Common myeloid progenitor, CD34-positive (primary cell): ENCODE measurements around the gene ETV4.
A peak's percentile ranks its signal among the peaks of the same experiment; 100 is the strongest.

Experiments used
- CTCF ChIA-PET: fragments of 350-600 bp; sonication (Branson Sonifier 250); formaldehyde crosslinking; loops from one replicate; lab custom pipeline; 2021; ENCODE audit warnings: antibody characterized with exemption; lab: Charles Lee
- POLR2A ChIA-PET: fragments of 350-600 bp; sonication (Branson Sonifier 250); formaldehyde crosslinking; loops from one replicate; lab custom pipeline; 2021; ENCODE audit warnings: antibody characterized with exemption; lab: Charles Lee
- DNase-seq, 3 donors: peaks; one replicate each; pipeline versions ENCODE4 v3.0.0 to v3.0.0-alpha.2; 2013
- H3K27ac ChIP-seq, 2 experiments: 1 replicate in 1 of 2; 2 replicates in 1 of 2; pipeline ENCODE4 v1.7.0; 2013; ENCODE audit warnings: inconsistent platforms in 2 of 2, low read length in 2 of 2, mild to moderate bottlenecking in 2 of 2, low read depth in 1 of 2, moderate library complexity in 1 of 2; ENCODE audit not compliant: severe bottlenecking in 2 of 2, insufficient read depth in 1 of 2, poor library complexity in 1 of 2
- H3K27me3 ChIP-seq, 5 experiments: replicated peaks in 2 of 5; 1 replicate in 3 of 5; 2 replicates in 2 of 5; pipeline versions ENCODE4 v1.6.1 to v1.7.0; 2013; ENCODE audit warnings: low read length in 4 of 5, mild to moderate bottlenecking in 2 of 5, moderate library complexity in 2 of 5, inconsistent platforms in 1 of 5; ENCODE audit not compliant: insufficient read depth in 5 of 5, control insufficient read depth in 4 of 5
- H3K36me3 ChIP-seq, 4 experiments: 1 replicate in 2 of 4; 2 replicates in 2 of 4; pipeline versions ENCODE4 v1.6.1 to v1.7.0; 2013; ENCODE audit warnings: low read length in 3 of 4, control low read depth in 1 of 4, mild to moderate bottlenecking in 1 of 4; ENCODE audit not compliant: control insufficient read depth in 4 of 4, insufficient read depth in 4 of 4
- H3K4me1 ChIP-seq, 4 experiments: 1 replicate in 3 of 4; 2 replicates in 1 of 4; pipeline versions ENCODE4 v1.6.1 to v1.7.1; 2013; ENCODE audit warnings: low read length in 3 of 4, mild to moderate bottlenecking in 3 of 4, control low read depth in 1 of 4, inconsistent platforms in 1 of 4, moderate library complexity in 1 of 4; ENCODE audit not compliant: control insufficient read depth in 4 of 4, insufficient read depth in 4 of 4; ENCODE audit errors: control extremely low read depth in 1 of 4
- H3K4me3 ChIP-seq, 7 experiments: 1 replicate in 4 of 7; 2 replicates in 3 of 7; pipeline versions ENCODE4 v1.5.1 to v1.7.0; 2013; ENCODE audit warnings: mild to moderate bottlenecking in 7 of 7, low read length in 6 of 7, moderate library complexity in 6 of 7, inconsistent platforms in 2 of 7, low read depth in 2 of 7, control low read depth in 1 of 7; ENCODE audit not compliant: insufficient read depth in 4 of 7, control insufficient read depth in 1 of 7; ENCODE audit errors: extremely low read depth in 1 of 7
- H3K9me3 ChIP-seq, 5 experiments: 1 replicate in 4 of 5; 2 replicates in 1 of 5; pipeline versions ENCODE4 v1.6.1 to v1.7.1; 2013; ENCODE audit warnings: low read length in 4 of 5, mild to moderate bottlenecking in 2 of 5, inconsistent platforms in 1 of 5, low read depth in 1 of 5, moderate library complexity in 1 of 5; ENCODE audit not compliant: control insufficient read depth in 4 of 5, insufficient read depth in 2 of 5; ENCODE audit errors: control extremely low read depth in 1 of 5
- WGBS: methylation state at CpG from one replicate; pipeline ENCODE4 v1.1.5; 2013; ENCODE audit not compliant: insufficient coverage; 5-methylcytosine and 5-hydroxymethylcytosine counted together

The ETV4 gene

GRCh38 chr17:43483674-43484551 is 62.2 kb downstream of the ETV4 start, which contains the start of gene DHX8:
TSS of gene DHX8 (plus strand) at chr17:43483975. CDS start at chr17:43484038, 63 bp downstream.
- peak within 1 kb of the TSS; percentile 90 for H3K27ac ChIP-seq
- H3K4me1 ChIP-seq = peaks cover 8 to 24% (median 11%) of the 10 kb centered on the region in 4 experiments
- H3K36me3 ChIP-seq = no peaks in the 10 kb centered on the region
- ChIA-PET CTCF (interaction anchor here (0.5 to 5.1 kb wide), 23 partner anchors 12 to 442 kb away, joined by 3 to 80 read pairs (median 4); partner anchors contain the start of gene ARL4D), POLR2A (interaction anchor here (0.8 to 2.3 kb wide), 8 partner anchors 85 to 168 kb away, joined by 4 to 26 read pairs (median 6); partner anchors contain the start of gene ARL4D)
- H3K27me3 ChIP-seq = no peaks in the 10 kb centered on the region
- DNase-seq = peak; percentile 97 to 99 (median 99)
- peak within 1 kb of the TSS; percentile 85 to 97 (median 96) for H3K4me3 ChIP-seq
- WGBS = 0% methylated on average over 40 of the region's 51 CpGs
- H3K9me3 ChIP-seq = no peaks in the 10 kb centered on the region

- H3K4me3 ChIP-seq = no peak overlapping the region
- H3K4me1 ChIP-seq = peaks cover 8 to 24% (median 11%) of the 10 kb centered on the region in 4 experiments
- POLR2A ChIA-PET = interaction anchor here (0.9 to 2.3 kb wide), 5 partner anchors 83 to 148 kb away, joined by 4 to 26 read pairs (median 6); partner anchors contain the start of gene ARL4D
- no peaks in the 10 kb centered on the region for H3K9me3 ChIP-seq
- CTCF ChIA-PET = interaction anchor here (0.7 to 5.1 kb wide), 15 partner anchors 12 to 149 kb away, joined by 3 to 80 read pairs (median 4); partner anchors contain the start of gene ARL4D
- WGBS = 98% methylated on average over 6 of the region's 11 CpGs
- no peak overlapping the region for H3K27ac ChIP-seq
- DNase-seq = no peak
- no peaks in the 10 kb centered on the region for H3K27me3 ChIP-seq
- no peaks in the 10 kb centered on the region for H3K36me3 ChIP-seq
Observed at GRCh38 chr17:43482103-43483012, 63.8 kb downstream of the ETV4 start.

- CTCF ChIA-PET = interaction anchor here (1.7 kb wide), 1 partner anchor 86 kb away, joined by 10 read pairs; no protein-coding TSS in a partner anchor
- no peaks in the 10 kb centered on the region for H3K36me3 ChIP-seq
- no peaks in the 10 kb centered on the region for H3K9me3 ChIP-seq
- no peaks in the 10 kb centered on the region for H3K27me3 ChIP-seq
- H3K4me1 ChIP-seq = peaks cover 3 to 14% (median 7%) of the 10 kb centered on the region in 4 experiments
- POLR2A ChIA-PET = no interaction called here
- H3K4me3 ChIP-seq = no peak overlapping the region
- 100% methylated on average over 3 of the region's 3 CpGs for WGBS
- H3K27ac ChIP-seq = no peak overlapping the region
- no peak for DNase-seq
Observed at GRCh38 chr17:43479948-43480347, 66.2 kb downstream of the ETV4 start.
